Mesenchymal stem cell (in vitro differentiated cells and primary cell): ENCODE measurements around the gene OR1N2.

Source experiments
- DNase-seq: peaks from one replicate; pipeline ENCODE4 v3.0.0-alpha.2; 2013
- H2AFZ ChIP-seq: one replicate; pipeline ENCODE4 v1.6.1; 2013; ENCODE audit warnings: low read depth, mild to moderate bottlenecking, control low read depth, inconsistent platforms, low read length, moderate library complexity
- H2AK5ac ChIP-seq: 2 replicates; pipeline ENCODE4 v1.6.1; 2013; ENCODE audit warnings: low read length, moderate library complexity, mild to moderate bottlenecking, inconsistent platforms; ENCODE audit not compliant: severe bottlenecking
- H2BK120ac ChIP-seq: one replicate; pipeline ENCODE4 v1.6.1; 2013; ENCODE audit warnings: low read depth, mild to moderate bottlenecking, inconsistent platforms, low read length, moderate library complexity
- H2BK12ac ChIP-seq, 2 experiments: one replicate each; pipeline ENCODE4 v1.6.1; 2013; ENCODE audit warnings: inconsistent platforms in 2 of 2, low read length in 2 of 2, mild to moderate bottlenecking in 2 of 2, moderate library complexity in 2 of 2, control low read depth in 1 of 2
- H2BK15ac ChIP-seq: one replicate; pipeline ENCODE4 v1.6.1; 2013; ENCODE audit warnings: mild to moderate bottlenecking, low read depth, inconsistent platforms; ENCODE audit not compliant: poor library complexity, severe bottlenecking
- H2BK5ac ChIP-seq: 2 replicates; pipeline ENCODE4 v1.6.1; 2013; ENCODE audit warnings: low read depth, mild to moderate bottlenecking, low read length, control low read depth, inconsistent platforms; ENCODE audit not compliant: poor library complexity, severe bottlenecking
- H3K14ac ChIP-seq, 2 experiments: one replicate each; pipeline ENCODE4 v1.6.1; 2013; ENCODE audit warnings: inconsistent platforms in 2 of 2, low read length in 2 of 2, control low read depth in 1 of 2, mild to moderate bottlenecking in 1 of 2, moderate library complexity in 1 of 2
- H3K18ac ChIP-seq, 2 experiments: one replicate each; pipeline ENCODE4 v1.6.1; 2013; ENCODE audit warnings: inconsistent platforms in 2 of 2, low read length in 2 of 2, control low read depth in 1 of 2, low read depth in 1 of 2, mild to moderate bottlenecking in 1 of 2
- H3K23ac ChIP-seq, 2 experiments: one replicate each; pipeline ENCODE4 v1.6.1; 2013; ENCODE audit warnings: inconsistent platforms in 2 of 2, low read length in 2 of 2, mild to moderate bottlenecking in 2 of 2, moderate library complexity in 2 of 2, control low read depth in 1 of 2
- H3K27ac ChIP-seq: 2 replicates; pipeline ENCODE4 v1.5.1; 2013; ENCODE audit warnings: mild to moderate bottlenecking, moderate library complexity, low read length, control low read depth, inconsistent platforms; ENCODE audit not compliant: poor library complexity, severe bottlenecking
- H3K27me3 ChIP-seq, 2 experiments: 2 replicates each; pipeline versions ENCODE4 v1.6.1 to v1.7.0; 2013; ENCODE audit warnings: low read length in 2 of 2, mild to moderate bottlenecking in 2 of 2, moderate library complexity in 2 of 2, control low read depth in 1 of 2, inconsistent platforms in 1 of 2; ENCODE audit not compliant: control insufficient read depth in 1 of 2, insufficient read depth in 1 of 2
- H3K36me3 ChIP-seq, 2 experiments: 2 replicates each; pipeline versions ENCODE4 v1.6.1 to v1.7.0; 2013; ENCODE audit warnings: low read length in 2 of 2, control low read depth in 1 of 2, inconsistent platforms in 1 of 2, low read depth in 1 of 2, mild to moderate bottlenecking in 1 of 2; ENCODE audit not compliant: insufficient read depth in 2 of 2, control insufficient read depth in 1 of 2
- H3K4ac ChIP-seq, 2 experiments: one replicate each; pipeline ENCODE4 v1.6.1; 2013; ENCODE audit warnings: inconsistent platforms in 2 of 2, low read length in 2 of 2, mild to moderate bottlenecking in 2 of 2, moderate library complexity in 2 of 2, control low read depth in 1 of 2, low read depth in 1 of 2
- H3K4me1 ChIP-seq: 2 replicates; pipeline ENCODE4 v1.6.1; 2013; ENCODE audit warnings: low read depth, low read length, control low read depth; ENCODE audit not compliant: control insufficient read depth, insufficient read depth
- H3K4me2 ChIP-seq: 2 replicates; pipeline ENCODE4 v1.6.1; 2013; ENCODE audit warnings: low read length, mild to moderate bottlenecking, inconsistent platforms; ENCODE audit not compliant: poor library complexity, severe bottlenecking
- H3K4me3 ChIP-seq, 2 experiments: 2 replicates each; pipeline versions ENCODE4 v1.5.1 to v1.7.0; 2013; ENCODE audit warnings: low read length in 2 of 2, mild to moderate bottlenecking in 2 of 2, control low read depth in 1 of 2, low read depth in 1 of 2; ENCODE audit not compliant: insufficient read depth in 1 of 2
- H3K79me1 ChIP-seq: replicated peaks from 2 replicates; pipeline ENCODE4 v1.6.1; 2013; ENCODE audit warnings: mild to moderate bottlenecking, control low read depth, low read length, inconsistent platforms; ENCODE audit not compliant: poor library complexity, severe bottlenecking
- H3K9ac ChIP-seq: 2 replicates; pipeline ENCODE4 v1.7.0; 2013; ENCODE audit warnings: mild to moderate bottlenecking, low read length, moderate library complexity
- H3K9me3 ChIP-seq: 2 replicates; pipeline ENCODE4 v1.7.0; 2013; ENCODE audit warnings: mild to moderate bottlenecking, low read length; ENCODE audit not compliant: control insufficient read depth
- H4K8ac ChIP-seq: one replicate; pipeline ENCODE4 v1.6.1; 2013; ENCODE audit warnings: inconsistent platforms, mild to moderate bottlenecking, low read length, moderate library complexity
- H4K91ac ChIP-seq: one replicate; pipeline ENCODE4 v1.6.1; 2013; ENCODE audit warnings: mild to moderate bottlenecking, low read length, inconsistent platforms
- WGBS: methylation state at CpG from one replicate; pipeline ENCODE4 v1.1.7; 2013; ENCODE audit warnings: mixed read lengths; 5-methylcytosine and 5-hydroxymethylcytosine counted together

The OR1N2 gene

GRCh38 chr9:122546196-122546595 is 6.7 kb upstream of the OR1N2 start:
- no peak overlapping the region for H3K9ac ChIP-seq
- H4K91ac ChIP-seq, result no peak overlapping the region
- no peaks in the 10 kb centered on the region for H3K4me1 ChIP-seq
- no peak overlapping the region for H4K8ac ChIP-seq
- no peak overlapping the region for H3K4me3 ChIP-seq
- DNase-seq, result no peak
- no peak overlapping the region for H3K4me2 ChIP-seq
- no peaks in the 10 kb centered on the region for H3K9me3 ChIP-seq
- H3K23ac ChIP-seq, result no peak overlapping the region
- no peak overlapping the region for H2BK120ac ChIP-seq
- H3K27ac ChIP-seq, result no peak overlapping the region
- H2BK5ac ChIP-seq, result no peak overlapping the region
- H3K27me3 ChIP-seq, result no peaks in the 10 kb centered on the region
- 86% methylated on average over 5 of the region's 8 CpGs for WGBS
- no peak overlapping the region for H3K14ac ChIP-seq
- no peak overlapping the region for H2BK15ac ChIP-seq
- H2AFZ ChIP-seq, result no peak overlapping the region
- no peak overlapping the region for H2BK12ac ChIP-seq
- no peak overlapping the region for H3K18ac ChIP-seq
- H3K79me1 ChIP-seq, result no peaks in the 10 kb centered on the region
- no peak overlapping the region for H3K4ac ChIP-seq
- H3K36me3 ChIP-seq, result no peaks in the 10 kb centered on the region
- no peak overlapping the region for H2AK5ac ChIP-seq

DNA sequence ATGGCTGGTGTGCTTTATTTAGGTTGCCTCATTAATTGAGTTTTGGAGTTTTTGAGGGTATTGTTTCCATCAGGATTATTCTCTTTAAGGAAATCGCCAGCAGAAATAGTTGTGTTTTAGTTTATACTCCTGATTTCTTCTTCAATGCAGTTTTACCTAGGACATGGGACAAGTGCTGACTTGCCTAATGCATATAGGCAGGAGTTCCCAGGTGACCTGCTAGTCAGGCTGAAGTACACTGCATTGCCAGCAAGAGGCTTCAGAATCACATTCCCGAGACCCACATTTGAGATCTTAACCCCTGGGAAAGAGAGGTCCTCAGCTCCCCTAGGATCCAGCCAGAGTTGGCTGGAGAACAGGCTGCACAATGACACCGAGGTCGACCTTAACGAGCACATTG is 1.5 kb upstream of the OR1N2 start:
- Histone ChIP-seq H2AK5ac (no peak overlapping the region), H3K18ac (no peak overlapping the region), H2BK5ac (no peak overlapping the region), H4K8ac (no peak overlapping the region), H2BK12ac (no peak overlapping the region), H3K4me2 (no peak overlapping the region), H3K9me3 (no peaks in the 10 kb centered on the region), H4K91ac (no peak overlapping the region), H2BK120ac (no peak overlapping the region), H3K14ac (no peak overlapping the region), H3K4me3 (no peak overlapping the region), H3K27me3 (peaks cover 0 to 16% of the 10 kb centered on the region in 2 experiments), H3K27ac (no peak overlapping the region), H3K36me3 (no peaks in the 10 kb centered on the region), H2BK15ac (no peak overlapping the region), H3K4ac (no peak overlapping the region), H3K79me1 (no peaks in the 10 kb centered on the region), H2AFZ (no peak overlapping the region), H3K9ac (no peak overlapping the region), H3K4me1 (no peaks in the 10 kb centered on the region), H3K23ac (no peak overlapping the region)
- WGBS, result 55% methylated on average over 5 of the region's 5 CpGs
- no peak for DNase-seq

DNA sequence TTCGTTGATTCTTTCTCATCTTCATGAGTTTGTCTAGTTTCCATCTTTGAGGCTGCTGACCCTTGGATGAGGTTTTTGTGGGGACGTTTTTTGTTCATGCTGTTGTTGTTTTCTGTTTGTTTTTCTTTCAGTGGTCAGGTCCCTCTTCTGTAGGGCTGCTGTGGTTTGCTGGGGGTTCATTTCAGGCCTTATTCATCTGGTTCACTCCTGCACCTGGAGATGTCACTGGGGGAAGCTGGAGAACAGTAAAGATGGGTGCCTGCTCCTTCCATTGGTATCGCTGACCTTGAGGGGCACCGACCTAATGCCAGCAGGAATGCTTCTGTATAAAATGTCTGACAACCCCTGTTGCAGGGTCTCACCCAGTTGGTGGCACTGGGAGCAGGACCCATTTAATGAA is 8.5 kb downstream of the OR1N2 start:
- H3K79me1 ChIP-seq, result no peaks in the 10 kb centered on the region

GRCh38 chr9:122562134-122562760 is 9.3 kb downstream of the OR1N2 start:
- H2AK5ac ChIP-seq, result no peak overlapping the region
- peaks cover 22% of the 10 kb centered on the region for H3K9me3 ChIP-seq
- no peak overlapping the region for H3K14ac ChIP-seq
- H3K4ac ChIP-seq, result no peak overlapping the region
- H3K18ac ChIP-seq, result no peak overlapping the region
- H2BK12ac ChIP-seq, result no peak overlapping the region
- H3K4me1 ChIP-seq, result no peaks in the 10 kb centered on the region
- no peak overlapping the region for H2AFZ ChIP-seq
- H3K27ac ChIP-seq, result no peak overlapping the region
- H3K4me2 ChIP-seq, result no peak overlapping the region
- 80% methylated on average over 8 of the region's 9 CpGs for WGBS
- no peak overlapping the region for H4K8ac ChIP-seq
- no peak overlapping the region for H3K4me3 ChIP-seq
- no peak overlapping the region for H2BK15ac ChIP-seq
- no peaks in the 10 kb centered on the region for H3K27me3 ChIP-seq
- H2BK5ac ChIP-seq, result no peak overlapping the region
- H3K23ac ChIP-seq, result no peak overlapping the region
- no peak overlapping the region for H3K9ac ChIP-seq
- no peaks in the 10 kb centered on the region for H3K36me3 ChIP-seq
- H2BK120ac ChIP-seq, result no peak overlapping the region
- no peak for DNase-seq
- H4K91ac ChIP-seq, result no peak overlapping the region
- H3K79me1 ChIP-seq, result no peaks in the 10 kb centered on the region

More for the DNA sequence above, 8.5 kb downstream of the OR1N2 start:
- H4K91ac ChIP-seq, result no peak overlapping the region
- no peak overlapping the region for H3K23ac ChIP-seq
- no peak overlapping the region for H3K4ac ChIP-seq
- no peak overlapping the region for H3K14ac ChIP-seq
- no peak overlapping the region for H3K4me2 ChIP-seq
- no peak overlapping the region for H2BK120ac ChIP-seq
- H3K9me3 ChIP-seq, result peaks cover 21% of the 10 kb centered on the region
- DNase-seq, result no peak
- no peak overlapping the region for H2BK5ac ChIP-seq
- no peak overlapping the region for H2BK12ac ChIP-seq
- H3K9ac ChIP-seq, result no peak overlapping the region
- no peaks in the 10 kb centered on the region for H3K4me1 ChIP-seq
- H3K18ac ChIP-seq, result no peak overlapping the region
- no peaks in the 10 kb centered on the region for H3K36me3 ChIP-seq
- H4K8ac ChIP-seq, result no peak overlapping the region
- H2AFZ ChIP-seq, result no peak overlapping the region
- H3K4me3 ChIP-seq, result no peak overlapping the region
- no peak overlapping the region for H2AK5ac ChIP-seq
- H3K27ac ChIP-seq, result no peak overlapping the region
- H3K27me3 ChIP-seq, result no peaks in the 10 kb centered on the region
- WGBS, result 54% methylated on average over 4 of the region's 4 CpGs
- no peak overlapping the region for H2BK15ac ChIP-seq
